ENCODE measurements around the gene IPO13. TPM values are rescaled to one million over a fixed set of nuclear protein-coding genes. Genes with fewer than 3 reads are reported as not detected.

Gene IPO13
- polyA plus RNA-seq, 10 donors = 19.4 to 32.2 (median 23.8) TPM

DNA sequence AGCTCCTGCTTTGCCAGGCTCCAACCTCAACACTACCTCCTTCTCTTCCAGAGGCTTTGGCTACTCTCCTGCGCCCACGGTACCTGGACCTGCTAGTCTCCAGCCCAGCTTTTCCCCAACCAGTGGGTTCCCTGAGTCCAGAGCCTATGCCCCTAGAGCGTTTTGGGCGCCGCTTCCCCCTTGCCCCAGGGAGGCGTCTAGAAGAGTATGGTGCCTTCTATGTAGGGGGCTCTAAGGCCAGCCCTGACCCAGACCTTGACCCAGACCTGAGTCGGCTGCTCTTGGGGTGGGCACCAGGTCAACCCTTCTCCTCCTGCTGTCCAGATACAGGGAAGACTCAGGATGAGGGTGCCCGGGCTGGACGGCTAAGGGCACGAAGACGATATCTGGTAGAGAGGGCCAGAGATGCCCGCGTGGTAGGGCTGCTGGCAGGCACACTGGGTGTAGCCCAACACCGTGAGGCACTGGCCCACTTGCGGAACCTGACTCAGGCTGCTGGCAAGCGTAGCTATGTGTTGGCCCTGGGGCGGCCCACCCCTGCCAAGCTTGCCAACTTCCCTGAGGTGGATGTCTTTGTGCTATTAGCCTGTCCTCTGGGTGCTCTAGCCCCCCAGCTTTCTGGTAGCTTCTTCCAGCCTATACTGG lies 24.7 kb downstream of the IPO13 start:
- no peak for DNase-seq

GRCh38 chr1:43973981-43974442 lies 27.3 kb downstream of the IPO13 start:
- DNase-seq = no peak

DNA sequence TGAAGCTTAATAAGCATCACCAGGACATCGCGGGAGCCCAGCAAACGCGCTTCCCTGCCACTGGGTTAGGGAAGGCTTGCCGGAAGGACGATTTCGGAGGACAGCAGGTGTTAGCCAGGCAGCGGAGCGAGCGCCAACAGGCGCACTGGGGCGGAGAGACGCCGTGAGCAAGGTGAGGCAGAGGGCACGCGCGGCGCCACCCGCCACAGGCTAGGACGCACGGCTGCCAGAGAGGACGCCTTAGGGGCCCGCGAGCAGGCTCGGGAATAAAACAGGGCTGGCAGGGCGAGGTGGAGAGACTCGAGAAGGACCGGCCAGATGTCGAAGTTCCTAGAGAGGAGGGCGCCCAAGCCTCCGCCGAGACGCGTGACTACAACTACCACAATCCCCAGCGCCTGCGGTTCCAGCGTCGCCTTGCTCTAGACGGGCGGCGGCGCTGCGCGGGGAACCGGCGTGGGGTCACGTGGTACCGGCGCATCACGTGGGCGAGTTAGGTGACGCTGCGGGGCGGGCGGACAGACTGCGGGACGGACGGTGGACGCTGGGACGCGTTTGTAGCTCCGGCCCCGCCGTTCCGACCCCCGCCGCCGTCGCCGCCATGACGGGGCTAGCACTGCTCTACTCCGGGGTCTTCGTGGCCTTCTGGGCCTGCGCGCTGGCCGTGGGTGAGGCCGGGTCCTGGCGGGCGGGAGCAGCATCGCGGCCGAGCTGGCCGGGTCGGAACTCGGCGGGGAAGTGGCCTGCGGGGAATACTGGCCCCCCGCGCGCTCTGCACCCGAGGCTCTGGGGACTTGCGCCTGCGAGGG lies 27.9 kb downstream of the IPO13 start, which contains the start of gene ATP6V0B:
TSS of gene ATP6V0B (plus strand) at position 518 of the 806 bp plus-strand sequence. CDS start at position 599, 81 bp downstream.
- DNase-seq = peak; percentile 94 to 98 (median 95)

DNA sequence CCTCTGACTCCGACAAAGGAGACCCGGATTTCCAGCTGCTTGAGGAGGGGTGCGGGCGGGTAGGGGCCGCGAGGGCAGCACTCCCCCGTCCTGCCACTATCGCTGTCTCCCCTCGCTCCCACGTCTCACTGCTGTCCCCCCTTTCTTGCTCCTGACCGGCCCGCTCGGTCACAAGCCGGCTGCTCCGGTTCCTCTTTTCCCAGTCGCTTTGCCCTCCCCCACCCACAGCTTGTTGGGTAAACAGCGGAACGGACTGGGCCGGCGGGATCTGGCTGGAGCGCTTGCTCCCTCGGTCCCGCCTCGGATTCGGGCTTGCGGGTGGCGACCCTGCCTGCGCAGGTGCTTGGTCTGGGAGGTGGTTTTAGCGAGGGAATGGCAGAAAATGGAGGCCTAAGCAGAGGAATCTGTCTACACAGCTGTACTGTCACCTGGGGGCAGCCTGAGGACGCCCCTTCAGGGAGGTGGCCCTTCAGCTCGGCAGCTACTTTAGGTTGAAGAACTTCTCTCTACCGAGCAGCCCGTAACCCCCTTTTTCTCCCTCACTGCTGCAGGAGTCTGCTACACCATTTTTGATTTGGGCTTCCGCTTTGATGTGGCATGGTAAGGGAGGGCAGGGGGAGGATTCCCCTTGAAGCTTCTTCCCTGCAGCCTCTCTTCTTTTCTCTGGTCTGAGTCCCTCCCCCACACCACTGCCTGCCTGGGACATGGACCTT lies 28.7 kb downstream of the IPO13 start:
- DNase-seq = peak in 1 of 3 donors; percentile 66

DNA sequence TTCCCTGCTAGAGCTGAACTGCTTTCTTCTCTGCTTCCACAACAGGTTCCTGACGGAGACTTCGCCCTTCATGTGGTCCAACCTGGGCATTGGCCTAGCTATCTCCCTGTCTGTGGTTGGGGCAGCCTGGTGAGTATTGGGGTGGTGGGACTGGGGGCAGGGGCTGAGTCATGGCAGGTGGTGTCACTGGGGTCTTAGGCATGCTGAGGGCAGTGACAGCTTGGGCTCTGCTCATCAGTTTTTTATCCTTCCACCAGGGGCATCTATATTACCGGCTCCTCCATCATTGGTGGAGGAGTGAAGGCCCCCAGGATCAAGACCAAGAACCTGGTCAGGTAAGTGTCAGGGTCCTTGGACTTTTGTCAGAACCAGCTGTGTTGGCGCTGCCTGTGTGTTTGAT lies 29.3 kb downstream of the IPO13 start:
- no peak for DNase-seq

- no peak for DNase-seq
These were observed 30.1 kb downstream of the IPO13 start for GRCh38 chr1:43976890-43977289.

- no peak for DNase-seq
These were observed 30.9 kb downstream of the IPO13 start for GRCh38 chr1:43977376-43978263.

DNA sequence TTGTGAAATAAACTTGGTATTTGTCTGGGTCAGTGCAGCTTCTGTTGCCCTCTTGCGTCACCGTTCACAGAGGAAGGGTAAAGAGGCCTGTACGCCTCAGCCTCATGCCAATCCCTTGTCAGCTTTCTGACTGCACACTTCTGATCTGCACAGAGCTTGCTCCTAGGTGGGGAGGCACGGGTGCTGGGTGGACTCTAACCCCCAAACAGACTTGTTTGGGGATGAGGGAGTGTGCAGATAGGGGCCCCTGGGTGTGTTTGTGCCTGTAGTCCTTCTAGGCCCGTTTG lies 31.5 kb downstream of the IPO13 start:
- DNase-seq = no peak

DNA sequence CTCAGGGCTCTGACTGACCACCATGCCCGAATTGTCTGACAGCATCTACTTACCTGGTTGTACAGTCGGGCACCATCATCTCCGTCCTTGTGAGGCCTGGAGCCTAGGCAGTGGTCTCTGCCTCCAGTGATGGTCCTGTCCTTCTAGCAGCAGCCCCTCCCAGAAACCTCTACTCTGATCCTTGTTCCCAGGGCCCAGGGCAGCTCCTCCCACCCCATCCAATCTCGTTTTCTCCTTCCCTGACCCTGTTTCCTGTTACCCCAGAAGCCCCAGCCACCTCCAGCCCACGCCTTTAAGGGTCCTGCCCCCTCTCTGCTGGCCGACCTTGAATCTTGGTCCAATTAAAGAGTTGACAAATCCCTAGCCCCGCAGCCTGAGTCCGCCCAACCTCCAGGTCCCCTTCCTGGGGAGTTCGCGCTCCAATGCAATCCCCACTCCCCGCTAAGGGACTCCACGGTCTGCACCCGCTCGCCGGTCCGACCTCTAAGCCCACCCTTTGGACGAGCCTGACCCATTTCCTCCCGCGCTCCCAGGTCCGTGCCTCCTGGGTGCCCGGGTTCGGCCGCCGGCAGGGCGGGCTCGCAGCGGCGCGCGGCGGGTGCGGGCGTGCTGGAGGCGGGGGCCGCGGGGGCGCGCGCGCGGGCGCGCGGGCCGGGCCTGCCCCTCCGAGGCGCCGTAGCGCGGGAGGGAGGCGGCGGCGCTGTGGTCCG lies 32.0 kb downstream of the IPO13 start, which contains the start of gene B4GALT2:
TSS of gene B4GALT2 (plus strand) at position 660 of the 710 bp plus-strand sequence. CDS start 1,951 bp downstream, outside the sequence.
- peak; percentile 39 to 68 (median 55) for DNase-seq

GRCh38 chr1:43979261-43979527 lies 32.4 kb downstream of the IPO13 start:
- no peak for DNase-seq

- DNase-seq = peak; percentile 38 to 75 (median 40)
These were observed 32.9 kb downstream of the IPO13 start for GRCh38 chr1:43979528-43980254.

DNA sequence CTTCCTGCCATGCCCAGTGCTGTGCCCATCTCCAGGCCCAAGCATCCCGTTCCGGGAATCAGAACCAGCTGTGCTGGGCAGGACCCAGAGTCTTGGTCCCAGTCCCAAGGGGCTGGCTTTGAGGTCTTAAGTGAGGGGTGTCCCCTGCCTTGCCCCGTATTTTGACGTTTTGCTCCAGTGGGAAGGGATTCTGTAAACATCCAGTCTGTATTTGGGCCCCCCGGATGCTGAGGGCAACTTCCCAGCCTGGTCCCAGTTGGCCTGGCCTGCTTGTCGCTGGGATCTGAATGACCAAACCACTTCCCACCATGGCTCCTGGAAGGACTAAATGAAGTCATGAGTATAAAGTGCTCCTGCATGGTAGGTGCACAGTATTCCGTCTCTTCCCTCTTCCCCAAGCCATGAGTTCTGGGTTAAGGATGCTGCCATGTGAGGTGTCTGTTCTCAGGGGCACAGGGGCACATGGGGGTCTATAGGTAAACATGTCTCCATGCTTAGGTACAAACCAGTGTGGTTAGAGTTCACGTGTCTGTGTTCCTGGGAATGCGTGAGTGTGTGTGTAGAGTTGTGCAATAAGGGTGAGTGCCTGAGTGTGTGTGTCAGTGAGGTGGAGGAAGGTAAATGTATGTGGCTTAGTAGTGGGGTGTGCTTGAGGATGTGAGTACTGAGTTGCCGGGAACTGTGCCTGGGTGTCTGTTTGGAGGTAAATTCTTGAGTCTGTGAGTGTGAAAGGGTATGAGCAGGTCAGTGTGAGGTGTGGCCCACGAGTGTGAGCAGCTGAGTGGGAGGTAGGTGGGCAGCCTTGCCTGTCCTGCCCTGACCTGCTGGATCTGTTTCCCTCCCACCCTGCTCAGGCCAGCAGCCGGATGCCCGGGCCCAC lies 33.7 kb downstream of the IPO13 start:
- no peak for DNase-seq

- DNase-seq = no peak
These were observed 34.4 kb downstream of the IPO13 start for GRCh38 chr1:43981135-43981491.

- no peak for DNase-seq
These were observed 34.9 kb downstream of the IPO13 start for GRCh38 chr1:43981636-43982035.

GRCh38 chr1:43982241-43982640 lies 35.5 kb downstream of the IPO13 start:
- DNase-seq = no peak

- DNase-seq = no peak
These were observed 36.1 kb downstream of the IPO13 start for GRCh38 chr1:43982808-43983207.

DNA sequence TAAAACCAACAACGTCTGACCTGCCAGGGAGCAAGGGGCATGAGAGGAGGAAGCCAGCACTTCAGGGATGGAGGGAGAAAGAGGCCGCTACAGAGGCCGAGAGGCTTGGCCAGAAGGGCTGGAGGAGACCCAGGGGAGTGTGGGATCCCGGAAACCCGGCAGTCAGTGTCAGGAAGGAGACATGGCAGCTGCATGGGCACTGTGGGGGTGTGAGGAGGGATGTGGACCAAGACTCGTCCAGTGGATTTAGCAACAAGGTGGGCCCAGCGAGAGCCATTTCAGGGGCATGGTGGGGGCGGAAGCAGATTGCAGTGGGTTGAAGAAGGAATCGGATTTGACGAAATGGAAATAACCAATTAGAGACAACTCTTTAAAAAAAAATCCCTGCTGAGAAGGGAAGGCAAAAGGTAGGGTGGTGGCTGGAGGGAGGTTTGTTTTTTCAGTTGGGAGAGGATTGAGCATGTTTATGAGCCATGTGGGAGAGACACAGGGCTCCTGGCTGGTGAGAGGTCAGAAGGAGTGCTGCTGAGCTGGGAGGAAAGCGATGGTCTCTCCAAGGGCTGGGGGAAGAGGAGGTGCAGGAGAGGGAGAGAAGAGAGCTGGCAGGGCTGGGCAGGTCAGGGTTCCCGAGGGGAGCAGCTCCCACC lies 36.6 kb downstream of the IPO13 start:
- no peak for DNase-seq

- DNase-seq = no peak
These were observed 38.1 kb downstream of the IPO13 start for GRCh38 chr1:43984855-43985254.

All from muscle of back (tissue), 11 donors.